CD14-positive monocyte (primary cell): ENCODE data around the gene TXN. TPM values are rescaled to one million over a fixed set of nuclear protein-coding genes. Genes with fewer than 3 reads are reported as not detected.

Source experiments
- DNase-seq, 3 donors: peaks; one replicate each; pipeline ENCODE4 v3.0.0-alpha.2; 2011 to 2022
- H2AFZ ChIP-seq: 2 replicates; pipeline ENCODE4 v1.6.0; 2012; ENCODE audit warnings: mild to moderate bottlenecking, low read depth, low read length, inconsistent platforms; ENCODE audit not compliant: insufficient read depth, poor library complexity, severe bottlenecking
- H3K27ac ChIP-seq, 2 donors: 1 replicate in 1 of 2; 2 replicates in 1 of 2; pipeline ENCODE4 v1.5.1; 2012 to 2013; ENCODE audit warnings: low read length in 2 of 2, control low read depth in 1 of 2, inconsistent platforms in 1 of 2, low read depth in 1 of 2, mild to moderate bottlenecking in 1 of 2
- H3K27me3 ChIP-seq, 2 donors: one replicate each; pipeline versions ENCODE4 v1.6.0 to v1.6.1; 2011 to 2013; ENCODE audit warnings: low read length in 2 of 2; ENCODE audit not compliant: control insufficient read depth in 2 of 2, insufficient read depth in 2 of 2
- H3K36me3 ChIP-seq, 2 donors: replicated peaks in 1 of 2; 1 replicate in 1 of 2; 2 replicates in 1 of 2; pipeline versions ENCODE4 v1.5.1 to v1.6.1; 2012 to 2013; ENCODE audit warnings: low read length in 2 of 2, control low read depth in 1 of 2, inconsistent platforms in 1 of 2, mild to moderate bottlenecking in 1 of 2; ENCODE audit not compliant: insufficient read depth in 2 of 2, control insufficient read depth in 1 of 2
- H3K4me1 ChIP-seq, 2 donors: 1 replicate in 1 of 2; 2 replicates in 1 of 2; pipeline versions ENCODE4 v1.5.1 to v1.6.1; 2012 to 2013; ENCODE audit warnings: low read length in 2 of 2, control low read depth in 1 of 2, inconsistent platforms in 1 of 2, mild to moderate bottlenecking in 1 of 2, moderate library complexity in 1 of 2; ENCODE audit not compliant: insufficient read depth in 2 of 2, control insufficient read depth in 1 of 2
- H3K4me2 ChIP-seq: replicated peaks from 2 replicates; pipeline ENCODE3; 2012; ENCODE audit warnings: low read length, moderate library complexity, mild to moderate bottlenecking; ENCODE audit not compliant: poor library complexity, severe bottlenecking; ENCODE audit errors: extremely low read depth
- H3K4me3 ChIP-seq, 3 experiments: fragments of 200-600 bp in 1 of 3; sonication (generic) in 1 of 3; replicated peaks in 1 of 3; 1 replicate in 2 of 3; 2 replicates in 1 of 3; pipeline ENCODE4 v1.5.1; 2011 to 2013; ENCODE audit warnings: low read length in 3 of 3, mild to moderate bottlenecking in 3 of 3, control low read depth in 2 of 3, low read depth in 2 of 3, inconsistent platforms in 1 of 3, moderate library complexity in 1 of 3
- H3K79me2 ChIP-seq: 2 replicates; pipeline ENCODE4 v1.6.0; 2012; ENCODE audit warnings: mild to moderate bottlenecking, control low read depth, inconsistent platforms, low read length, moderate library complexity; ENCODE audit not compliant: insufficient read depth
- H3K9ac ChIP-seq: 2 replicates; pipeline ENCODE4 v1.6.0; 2017; ENCODE audit warnings: low read length, mild to moderate bottlenecking; ENCODE audit not compliant: insufficient read depth, poor library complexity, severe bottlenecking
- H3K9me3 ChIP-seq, 2 donors: replicated peaks in 1 of 2; 1 replicate in 1 of 2; 2 replicates in 1 of 2; pipeline versions ENCODE4 v1.5.1 to v1.6.1; 2012 to 2013; ENCODE audit warnings: low read length in 2 of 2, control low read depth in 1 of 2; ENCODE audit not compliant: control insufficient read depth in 1 of 2, insufficient read depth in 1 of 2
- H4K20me1 ChIP-seq: 2 replicates; pipeline ENCODE4 v1.6.0; 2012; ENCODE audit warnings: mild to moderate bottlenecking, low read length, control low read depth, moderate library complexity; ENCODE audit not compliant: insufficient read depth
- H3K27ac Mint-ChIP-seq, 7 donors: one replicate each; pipeline ENCODE4 v1.8.0; 2020; ENCODE audit warnings: mild to moderate bottlenecking in 7 of 7, mixed read lengths in 7 of 7, moderate library complexity in 6 of 7, inconsistent platforms in 2 of 7
- H3K27me3 Mint-ChIP-seq, 3 donors: one replicate each; pipeline ENCODE4 v1.8.0; 2021 to 2022; ENCODE audit warnings: low read depth in 3 of 3, mild to moderate bottlenecking in 3 of 3, mixed read lengths in 3 of 3, moderate library complexity in 3 of 3, inconsistent platforms in 1 of 3
- H3K36me3 Mint-ChIP-seq, 2 donors: one replicate each; pipeline ENCODE4 v1.8.0; 2020; ENCODE audit warnings: mixed read lengths in 2 of 2, inconsistent platforms in 1 of 2, mild to moderate bottlenecking in 1 of 2
- H3K4me1 Mint-ChIP-seq: one replicate; pipeline ENCODE4 v1.8.0; 2020; ENCODE audit warnings: mild to moderate bottlenecking, mixed read lengths
- H3K4me3 Mint-ChIP-seq, 2 donors: one replicate each; pipeline ENCODE4 v1.8.0; 2020; ENCODE audit warnings: mild to moderate bottlenecking in 2 of 2, mixed read lengths in 2 of 2, moderate library complexity in 1 of 2
- H3K9me3 Mint-ChIP-seq, 7 donors: one replicate each; pipeline ENCODE4 v1.8.0; 2020 to 2022; ENCODE audit warnings: mixed read lengths in 7 of 7, mild to moderate bottlenecking in 6 of 7, moderate library complexity in 6 of 7, inconsistent platforms in 2 of 7
- CTCF ChIP-seq: fragments of 200-600 bp; IDR thresholded peaks from one replicate; pipeline ENCODE4 v1.8.0; 2022; ENCODE audit warnings: antibody characterized with exemption, mild to moderate bottlenecking
- WGBS: methylation state at CpG from one replicate; pipeline ENCODE4 v1.1.5; 2013; ENCODE audit warnings: missing lambda C conversion rate; ENCODE audit not compliant: insufficient coverage; 5-methylcytosine and 5-hydroxymethylcytosine counted together
- intact Hi-C, 2 donors: fragments of 100-400 bp; cut with micrococcal nuclease; formaldehyde crosslinking; loops; one replicate each; pipeline versions ENCODE4 v1.15.0 to v1.15.1; 2023
- polyA plus RNA-seq, 3 donors: library from polyadenylated mRNA; depleted of rRNA in 1 of 3; unstranded in 2 of 3; stranded (reverse) in 1 of 3; fragments of 300-500 nt in 2 of 3; fragments of >200 nt in 1 of 3; fragmentation: Illumina TruSeq in 2 of 3; gene quantifications; 1 replicate in 2 of 3; 2 replicates in 1 of 3; pipeline ENCODE4 v1.2.3, GENCODE V29; 2012 to 2021

Gene TXN
- polyA plus RNA-seq, 3 donors, result 91.8 to 224 (median 209) TPM

- Mint-ChIP-seq H3K4me1 (peaks cover 31% of the 10 kb centered on the region), H3K27ac (no peak overlapping the region), H3K36me3 (peaks cover 38 to 45% of the 10 kb centered on the region in 2 donors), H3K27me3 (no peaks in the 10 kb centered on the region), H3K9me3 (peaks cover 0 to under 1% (median 0%) of the 10 kb centered on the region in 7 donors), H3K4me3 (no peak overlapping the region)
- DNase-seq, result no peak
- Histone ChIP-seq H3K9me3 (no peaks in the 10 kb centered on the region), H3K27me3 (no peaks in the 10 kb centered on the region), H3K79me2 (peaks cover 70% of the 10 kb centered on the region), H3K4me2 (no peak overlapping the region), H3K9ac (no peak overlapping the region), H2AFZ (no peak overlapping the region), H3K36me3 (peaks cover 35 to 46% of the 10 kb centered on the region in 2 donors), H3K27ac (no peak overlapping the region), H3K4me3 (no peak overlapping the region), H4K20me1 (peaks cover 46% of the 10 kb centered on the region), H3K4me1 (peaks cover 15 to 17% of the 10 kb centered on the region in 2 donors)
- TF ChIP-seq CTCF, result no peak
- WGBS, result no CpG with 5 or more reads among the region's 4 CpGs
- intact Hi-C loops, result loop anchor here in 1 of 2 donors (10.0 kb wide), 2 partner anchors 84 to 186 kb away; partner anchors contain the start of gene TXNDC8
Observed at GRCh38 chr9:110251212-110251611, 5.1 kb downstream of the TXN start.

GRCh38 chr9:110249603-110250002 lies 6.7 kb downstream of the TXN start:
- 100% methylated on average over 1 of the region's 4 CpGs for WGBS
- DNase-seq, result no peak
- Histone ChIP-seq H3K9ac (no peak overlapping the region), H4K20me1 (peaks cover 41% of the 10 kb centered on the region), H3K9me3 (no peaks in the 10 kb centered on the region), H3K79me2 (peaks cover 54% of the 10 kb centered on the region), H2AFZ (no peak overlapping the region), H3K4me3 (no peak overlapping the region), H3K27me3 (no peaks in the 10 kb centered on the region), H3K4me1 (peaks cover 7% of the 10 kb centered on the region in 2 donors), H3K36me3 (peaks cover 42 to 59% of the 10 kb centered on the region in 2 donors), H3K27ac (peak overlapping the region in 1 of 2 donors; percentile 36), H3K4me2 (no peak overlapping the region)
- H3K4me1 Mint-ChIP-seq, result peaks cover 24% of the 10 kb centered on the region
- peaks cover 47 to 56% of the 10 kb centered on the region in 2 donors for H3K36me3 Mint-ChIP-seq
- peak overlapping the region in 1 of 7 donors; percentile 58 for H3K27ac Mint-ChIP-seq
- no peak overlapping the region for H3K4me3 Mint-ChIP-seq
- intact Hi-C loops, result loop anchor here in 1 of 2 donors (10.0 kb wide), 2 partner anchors 85 to 185 kb away; partner anchors contain the start of gene TXNDC8
- TF ChIP-seq CTCF, result no peak
- H3K27me3 Mint-ChIP-seq, result no peaks in the 10 kb centered on the region
- no peaks in the 10 kb centered on the region for H3K9me3 Mint-ChIP-seq
